ENCODE measurements around the gene NDOR1. TPM values are rescaled to one million over a fixed set of nuclear protein-coding genes. Genes with fewer than 3 reads are reported as not detected.

NDOR1 gene
- total and polyA plus RNA-seq, 2 donors (not counting 3 experiments of a cell fraction or from before 2014, with no cell fraction given) = 13.5 to 26.7 TPM

- H3K9me3 ChIP-seq (replicated peaks; ENCODE audit: control insufficient read depth, insufficient read depth, low read length) = no peaks in the 10 kb centered on the region
- intact Hi-C loops (cut with micrococcal nuclease) = no loop called here
- H3K4me2 ChIP-seq (ENCODE audit: insufficient read depth, low read length) = no peak overlapping the region
- POLR2A ChIA-PET = no interaction called here
- dilution Hi-C loops (cut with MboI; ENCODE audit: extremely low pct_ligation_motif_present, low sequenced_read_pairs) = no loop called here
- no TSS peak for BruUV-seq (replicated peaks)
- no peak overlapping the region for H3K4me3 ChIP-seq (replicated peaks in 1 of 3; ENCODE audit: insufficient read depth in 1 of 3, low read depth in 1 of 3, low read length in 3 of 3)
- H3K36me3 ChIP-seq (ENCODE audit: control insufficient read depth in 2 of 2, extremely low read depth in 1 of 2, insufficient read depth in 2 of 2, low read length in 2 of 2) = peaks cover 0 to 2% of the 10 kb centered on the region in 2 experiments
- CTCF ChIA-PET = no interaction called here
- H2AFZ ChIP-seq (ENCODE audit: low read depth, low read length) = no peak overlapping the region
- peaks cover 18% of the 10 kb centered on the region for H3K4me1 ChIP-seq (ENCODE audit: control insufficient read depth, extremely low read depth, insufficient read depth, low read length)
- H3K9ac ChIP-seq (replicated peaks; ENCODE audit: extremely low read depth, insufficient read depth, low read length) = no peak overlapping the region
- FAIRE-seq (no peak), DNase-seq (ENCODE audit: low read depth, low spot score) (no peak)
- H3K27ac ChIP-seq (ENCODE audit: insufficient read depth, low read depth, low read length) = no peak overlapping the region
- H3K79me2 ChIP-seq (ENCODE audit: control insufficient read depth, insufficient read depth, low read length) = no peaks in the 10 kb centered on the region
- TF ChIP-seq POLR2A (IDR thresholded peaks at IDR 0.05; ENCODE audit: low read depth, low read length) (no peak), JUN (IDR thresholded peaks at IDR 0.05; ENCODE audit: borderline replicate concordance, insufficient read depth, insufficient read length, low read depth) (no peak)
- no peaks in the 10 kb centered on the region for H3K9me1 ChIP-seq (replicated peaks; ENCODE audit: control insufficient read depth, extremely low read depth, insufficient read depth, low read length)
- H3K27me3 ChIP-seq (ENCODE audit: control insufficient read depth in 2 of 2, insufficient read depth in 2 of 2, low read length in 2 of 2) = no peaks in the 10 kb centered on the region
- H4K20me1 ChIP-seq (replicated peaks; ENCODE audit: control insufficient read depth, extremely low read depth, insufficient read depth, low read length) = no peaks in the 10 kb centered on the region
Measured at GRCh38 chr9:137220317-137221094, 15.0 kb downstream of the NDOR1 start.

- POLR2A ChIA-PET = interaction anchor here (0.5 kb wide), 1 partner anchor 75 kb away, joined by 5 read pairs; no protein-coding TSS in a partner anchor
- Histone ChIP-seq H3K4me2 (ENCODE audit: insufficient read depth, low read length) (no peak overlapping the region), H2AFZ (ENCODE audit: low read depth, low read length) (no peak overlapping the region), H3K4me1 (ENCODE audit: control insufficient read depth, extremely low read depth, insufficient read depth, low read length) (peaks cover 18% of the 10 kb centered on the region), H3K9me3 (replicated peaks; ENCODE audit: control insufficient read depth, insufficient read depth, low read length) (no peaks in the 10 kb centered on the region), H4K20me1 (replicated peaks; ENCODE audit: control insufficient read depth, extremely low read depth, insufficient read depth, low read length) (no peaks in the 10 kb centered on the region), H3K4me3 (replicated peaks in 1 of 3; ENCODE audit: insufficient read depth in 1 of 3, low read depth in 1 of 3, low read length in 3 of 3) (no peak overlapping the region), H3K9ac (replicated peaks; ENCODE audit: extremely low read depth, insufficient read depth, low read length) (no peak overlapping the region), H3K27me3 (ENCODE audit: control insufficient read depth in 2 of 2, insufficient read depth in 2 of 2, low read length in 2 of 2) (no peaks in the 10 kb centered on the region), H3K79me2 (ENCODE audit: control insufficient read depth, insufficient read depth, low read length) (no peaks in the 10 kb centered on the region), H3K27ac (ENCODE audit: insufficient read depth, low read depth, low read length) (no peak overlapping the region), H3K9me1 (replicated peaks; ENCODE audit: control insufficient read depth, extremely low read depth, insufficient read depth, low read length) (no peaks in the 10 kb centered on the region), H3K36me3 (ENCODE audit: control insufficient read depth in 2 of 2, extremely low read depth in 1 of 2, insufficient read depth in 2 of 2, low read length in 2 of 2) (peaks cover 0 to 2% of the 10 kb centered on the region in 2 experiments)
- no peak for FAIRE-seq
- TF ChIP-seq POLR2A (IDR thresholded peaks at IDR 0.05; ENCODE audit: low read depth, low read length) (no peak), GATA2 (IDR thresholded peaks at IDR 0.05; ENCODE audit: insufficient read depth, insufficient read length, low read depth, low read length) (no peak), FOS (IDR thresholded peaks at IDR 0.05; ENCODE audit: borderline replicate concordance, insufficient read depth, low read length) (no peak), MYC (IDR thresholded peaks at IDR 0.05; ENCODE audit: low read depth, low read length) (no peak), POLR2AphosphoS5 (IDR thresholded peaks at IDR 0.05; ENCODE audit: insufficient read depth, low read depth, low read length) (no peak), EZH2 (IDR thresholded peaks at IDR 0.05; ENCODE audit: borderline replicate concordance, low read depth, low read length, severe bottlenecking) (no peak), JUN (IDR thresholded peaks at IDR 0.05; ENCODE audit: borderline replicate concordance, insufficient read depth, insufficient read length, low read depth) (no peak), MAX (IDR thresholded peaks at IDR 0.05; ENCODE audit: insufficient read depth, insufficient read length) (no peak)
- TF ChIP-seq, protein P1, sequence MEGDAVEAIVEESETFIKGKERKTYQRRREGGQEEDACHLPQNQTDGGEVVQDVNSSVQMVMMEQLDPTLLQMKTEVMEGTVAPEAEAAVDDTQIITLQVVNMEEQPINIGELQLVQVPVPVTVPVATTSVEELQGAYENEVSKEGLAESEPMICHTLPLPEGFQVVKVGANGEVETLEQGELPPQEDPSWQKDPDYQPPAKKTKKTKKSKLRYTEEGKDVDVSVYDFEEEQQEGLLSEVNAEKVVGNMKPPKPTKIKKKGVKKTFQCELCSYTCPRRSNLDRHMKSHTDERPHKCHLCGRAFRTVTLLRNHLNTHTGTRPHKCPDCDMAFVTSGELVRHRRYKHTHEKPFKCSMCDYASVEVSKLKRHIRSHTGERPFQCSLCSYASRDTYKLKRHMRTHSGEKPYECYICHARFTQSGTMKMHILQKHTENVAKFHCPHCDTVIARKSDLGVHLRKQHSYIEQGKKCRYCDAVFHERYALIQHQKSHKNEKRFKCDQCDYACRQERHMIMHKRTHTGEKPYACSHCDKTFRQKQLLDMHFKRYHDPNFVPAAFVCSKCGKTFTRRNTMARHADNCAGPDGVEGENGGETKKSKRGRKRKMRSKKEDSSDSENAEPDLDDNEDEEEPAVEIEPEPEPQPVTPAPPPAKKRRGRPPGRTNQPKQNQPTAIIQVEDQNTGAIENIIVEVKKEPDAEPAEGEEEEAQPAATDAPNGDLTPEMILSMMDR (IDR thresholded peaks at IDR 0.05; ENCODE audit: extremely low read depth in 1 of 2, insufficient read depth in 1 of 2, low read depth in 1 of 2, low read length in 2 of 2) = no peak
- intact Hi-C loops (cut with micrococcal nuclease) = no loop called here
- no TSS peak for BruUV-seq (replicated peaks)
- no peak for DNase-seq (ENCODE audit: low read depth, low spot score)
- CTCF ChIA-PET = no interaction called here
- dilution Hi-C loops (cut with MboI; ENCODE audit: extremely low pct_ligation_motif_present, low sequenced_read_pairs) = no loop called here
Measured at GRCh38 chr9:137221095-137221505, 15.6 kb downstream of the NDOR1 start.

Data from endothelial cell of umbilical vein (primary cell).